HEK293T (cell line): ENCODE data around the gene BTNL3.

Source experiments
- ARNT ChIP-seq: fragments of 450-650 bp; IDR thresholded peaks from 2 replicates; pipeline ENCODE4 v1.6.1; 2017; ENCODE audit warnings: mild to moderate bottlenecking
- ELF4 ChIP-seq: fragments of 450-650 bp; IDR thresholded peaks from 2 replicates; pipeline ENCODE4 v1.6.1; 2017; ENCODE audit warnings: antibody characterized with exemption
- FOXK2 ChIP-seq: fragments of 450-650 bp; IDR thresholded peaks from 2 replicates; pipeline ENCODE4 v1.6.1; 2016; ENCODE audit warnings: mild to moderate bottlenecking
- FOXM1 ChIP-seq: fragments of 450-650 bp; IDR thresholded peaks from 2 replicates; pipeline ENCODE4 v1.6.1; 2017; ENCODE audit warnings: mild to moderate bottlenecking, borderline replicate concordance
- L3MBTL2 ChIP-seq: fragments of 450-650 bp; conservative IDR thresholded peaks from 2 replicates; pipeline ENCODE4 v1.6.1; 2016; ENCODE audit warnings: mild to moderate bottlenecking
- NFRKB ChIP-seq: fragments of 450-650 bp; IDR thresholded peaks from 2 replicates; pipeline ENCODE4 v1.6.1; 2016; ENCODE audit warnings: mild to moderate bottlenecking, moderate library complexity
- SP1 ChIP-seq: fragments of 450-650 bp; IDR thresholded peaks from 2 replicates; pipeline ENCODE4 v1.6.1; 2017

DNA sequence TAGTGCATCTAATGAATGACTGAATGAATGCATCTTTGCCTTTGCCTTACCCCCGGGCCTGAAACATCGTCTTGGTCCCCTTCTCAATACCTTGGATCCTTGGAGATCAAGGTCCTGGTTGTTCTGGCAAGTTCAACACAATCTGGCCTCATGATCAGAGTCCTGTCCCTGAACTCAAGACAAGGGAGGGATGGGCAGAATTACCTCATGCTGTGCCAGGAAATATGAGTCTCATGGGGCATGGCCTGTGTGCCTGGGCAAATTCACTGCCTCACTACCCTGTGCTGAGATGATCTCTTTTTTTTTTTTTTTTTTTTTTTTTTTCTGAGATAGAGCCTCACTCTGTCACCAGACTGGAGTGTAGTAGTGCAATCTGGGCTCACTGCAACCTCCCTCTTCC is 630 bp upstream of the BTNL3 start:
- TF ChIP-seq NFRKB (no peak), FOXK2 (no peak), SP1 (no peak), L3MBTL2 (no peak), ARNT (no peak), ELF4 (no peak), FOXM1 (no peak)
